Thymus (tissue), 11 donors: ENCODE data around the gene HOXC5. TPM values are rescaled to one million over a fixed set of nuclear protein-coding genes. Genes with fewer than 3 reads are reported as not detected.
A peak's percentile ranks its signal among the peaks of the same experiment; 100 is the strongest.

Source experiments
- DNase-seq, 9 donors: peaks; one replicate each; pipeline ENCODE4 v3.0.0-alpha.2; 2013; ENCODE audit warnings: low spot score in 9 of 9, low read depth in 6 of 9, missing footprints in 1 of 9
- H3K27ac ChIP-seq, 2 donors: one replicate each; pipeline ENCODE4 v1.5.1; 2013; ENCODE audit warnings: control low read depth in 1 of 2, low read depth in 1 of 2, low read length in 1 of 2, mild to moderate bottlenecking in 1 of 2, moderate library complexity in 1 of 2
- H3K27me3 ChIP-seq, 2 donors: one replicate each; pipeline ENCODE4 v1.5.1; 2013; ENCODE audit warnings: low read length in 1 of 2; ENCODE audit not compliant: control insufficient read depth in 2 of 2, insufficient read depth in 1 of 2
- H3K36me3 ChIP-seq, 2 donors: one replicate each; pipeline ENCODE4 v1.5.1; 2013; ENCODE audit warnings: low read length in 1 of 2, mild to moderate bottlenecking in 1 of 2, moderate library complexity in 1 of 2; ENCODE audit not compliant: control insufficient read depth in 2 of 2, insufficient read depth in 2 of 2
- H3K4me1 ChIP-seq, 2 donors: one replicate each; pipeline ENCODE4 v1.5.1; 2013; ENCODE audit warnings: low read length in 2 of 2; ENCODE audit not compliant: control insufficient read depth in 2 of 2, insufficient read depth in 2 of 2
- H3K4me3 ChIP-seq, 2 donors: one replicate each; pipeline ENCODE4 v1.5.1; 2013; ENCODE audit warnings: low read length in 2 of 2, control low read depth in 1 of 2, mild to moderate bottlenecking in 1 of 2
- H3K9me3 ChIP-seq, 2 donors: one replicate each; pipeline ENCODE4 v1.5.1; 2013; ENCODE audit warnings: low read length in 1 of 2, mild to moderate bottlenecking in 1 of 2; ENCODE audit not compliant: control insufficient read depth in 2 of 2, insufficient read depth in 1 of 2
- WGBS: extraction: QIAGEN DNeasy Blood & Tissue Kit; methylation state at CpG from one replicate; pipeline ENCODE4 v1.1.7; 2013; 5-methylcytosine and 5-hydroxymethylcytosine counted together
- polyA plus RNA-seq: library from polyadenylated mRNA; stranded (reverse); fragments of 200-250 nt; gene quantifications from one replicate; pipeline ENCODE4 v1.2.3, GENCODE V29; 2013
- total RNA-seq: library from RNA; stranded (reverse); fragments of 120-200 nt; gene quantifications from one replicate; pipeline ENCODE4 v1.2.4, GENCODE V29; 2013
- donor health status: healthy.

The HOXC5 gene
- total and polyA plus RNA-seq, 2 donors: 0.05 TPM; not detected in 1

DNA sequence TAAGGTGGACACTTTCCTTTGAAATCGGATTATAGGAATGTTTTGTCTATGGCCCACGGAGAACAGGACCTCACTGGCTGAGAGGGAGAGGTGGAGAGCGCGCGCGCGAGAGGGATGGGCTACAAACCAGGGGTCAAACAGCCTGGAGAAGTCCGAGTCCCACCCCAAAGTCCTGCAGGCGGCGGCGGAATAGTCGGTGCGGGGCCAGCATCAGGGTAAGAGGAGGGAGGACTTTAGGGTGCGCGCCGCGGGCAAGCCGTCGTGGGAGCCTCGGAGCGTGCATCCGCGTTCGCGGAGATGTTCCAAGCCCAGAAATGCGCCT is 27.4 kb upstream of the HOXC5 start:
- no peaks in the 10 kb centered on the region for H3K36me3 ChIP-seq
- H3K27ac ChIP-seq: no peak overlapping the region
- peaks cover 0 to 5% of the 10 kb centered on the region in 2 donors for H3K9me3 ChIP-seq
- WGBS: 6% methylated on average over 26 of the region's 26 CpGs
- no peak for DNase-seq
- no peak overlapping the region for H3K4me3 ChIP-seq
- H3K27me3 ChIP-seq: peaks cover 88 to 100% of the 10 kb centered on the region in 2 donors
- peaks cover 3 to 6% of the 10 kb centered on the region in 2 donors for H3K4me1 ChIP-seq

DNA sequence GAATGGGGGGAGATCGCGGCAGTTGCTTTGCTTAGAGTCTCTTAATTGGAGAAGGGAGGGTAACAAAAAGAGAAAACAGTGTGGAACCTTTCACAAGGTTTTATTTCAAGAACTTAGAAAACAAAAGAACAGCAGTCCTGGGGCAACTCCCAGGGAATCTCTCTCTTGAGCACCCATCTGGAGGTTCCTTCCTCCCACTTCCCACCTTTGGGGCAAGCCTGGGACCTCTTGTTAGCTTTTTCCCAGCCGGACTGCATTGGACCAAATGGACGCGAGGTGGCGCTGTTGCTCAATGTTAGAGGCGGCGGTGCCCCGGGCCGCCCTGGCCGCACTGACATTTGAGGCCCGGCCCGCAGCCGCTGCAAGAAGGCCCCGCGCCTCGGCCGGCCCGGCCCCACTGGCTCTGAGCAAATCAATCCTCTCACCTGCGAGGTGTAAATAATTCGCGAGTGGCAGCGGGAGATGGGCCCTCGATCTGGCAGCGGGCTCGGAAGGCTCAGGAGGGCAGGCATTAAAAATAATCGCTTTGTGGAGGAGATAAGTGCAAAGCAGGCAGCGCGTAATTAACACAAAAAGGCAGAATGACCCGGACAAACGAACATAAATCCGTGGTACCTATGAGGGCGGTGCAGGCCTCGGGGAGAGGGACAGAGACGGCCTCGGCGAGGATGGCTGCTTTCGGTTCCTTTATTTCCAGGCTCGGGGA is 26.8 kb upstream of the HOXC5 start:
- DNase-seq: peak; percentile 46 to 85 (median 65)
- peaks cover 87 to 100% of the 10 kb centered on the region in 2 donors for H3K27me3 ChIP-seq

DNA sequence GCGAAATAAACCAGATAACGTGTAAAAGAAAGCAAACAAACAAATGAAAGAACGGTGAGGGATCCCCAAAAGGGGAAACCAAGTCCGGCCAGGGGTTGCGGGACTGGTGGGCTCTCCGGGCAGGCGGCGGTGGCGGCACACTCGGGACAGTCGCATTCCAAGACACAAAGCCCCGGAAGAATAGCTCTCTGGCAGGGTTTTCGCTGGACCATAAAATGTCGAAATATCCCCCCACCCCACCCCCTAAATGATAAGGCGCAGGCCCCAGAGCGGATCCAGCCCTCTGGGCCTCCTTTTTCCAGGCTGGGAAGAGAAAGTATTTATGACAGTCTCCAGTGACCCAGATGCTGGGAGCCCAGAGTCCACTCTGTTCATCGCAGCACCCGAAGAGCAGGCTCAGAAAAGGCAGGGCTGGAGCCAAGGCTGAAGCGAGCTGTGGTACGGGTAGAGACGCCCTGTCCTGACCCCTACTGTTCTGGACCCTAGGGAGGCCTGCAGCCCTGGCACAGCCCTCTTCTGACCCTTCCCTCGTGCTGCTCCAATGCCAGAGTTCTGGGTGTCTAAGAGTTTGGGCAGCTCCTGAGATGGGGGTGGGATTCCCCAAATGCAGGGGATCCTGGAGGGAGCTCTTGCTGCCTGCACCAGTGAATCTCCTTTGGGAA is 26.2 kb upstream of the HOXC5 start:
- Histone ChIP-seq H3K4me1 (peaks cover 3 to 6% of the 10 kb centered on the region in 2 donors), H3K4me3 (peak overlapping the region in 1 of 2 donors; percentile 40), H3K9me3 (peaks cover 0 to 6% of the 10 kb centered on the region in 2 donors), H3K27me3 (peaks cover 85 to 100% of the 10 kb centered on the region in 2 donors), H3K27ac (no peak overlapping the region), H3K36me3 (no peaks in the 10 kb centered on the region)
- no peak for DNase-seq
- WGBS: 10% methylated on average over 22 of the region's 22 CpGs

More for the DNA sequence above, 26.8 kb upstream of the HOXC5 start:
- H3K4me3 ChIP-seq: peak overlapping the region in 1 of 2 donors; percentile 40
- no peaks in the 10 kb centered on the region for H3K36me3 ChIP-seq
- peaks cover 3 to 6% of the 10 kb centered on the region in 2 donors for H3K4me1 ChIP-seq
- peaks cover 0 to 6% of the 10 kb centered on the region in 2 donors for H3K9me3 ChIP-seq
- H3K27ac ChIP-seq: no peak overlapping the region
- WGBS: 2% methylated on average over 39 of the region's 39 CpGs

DNA sequence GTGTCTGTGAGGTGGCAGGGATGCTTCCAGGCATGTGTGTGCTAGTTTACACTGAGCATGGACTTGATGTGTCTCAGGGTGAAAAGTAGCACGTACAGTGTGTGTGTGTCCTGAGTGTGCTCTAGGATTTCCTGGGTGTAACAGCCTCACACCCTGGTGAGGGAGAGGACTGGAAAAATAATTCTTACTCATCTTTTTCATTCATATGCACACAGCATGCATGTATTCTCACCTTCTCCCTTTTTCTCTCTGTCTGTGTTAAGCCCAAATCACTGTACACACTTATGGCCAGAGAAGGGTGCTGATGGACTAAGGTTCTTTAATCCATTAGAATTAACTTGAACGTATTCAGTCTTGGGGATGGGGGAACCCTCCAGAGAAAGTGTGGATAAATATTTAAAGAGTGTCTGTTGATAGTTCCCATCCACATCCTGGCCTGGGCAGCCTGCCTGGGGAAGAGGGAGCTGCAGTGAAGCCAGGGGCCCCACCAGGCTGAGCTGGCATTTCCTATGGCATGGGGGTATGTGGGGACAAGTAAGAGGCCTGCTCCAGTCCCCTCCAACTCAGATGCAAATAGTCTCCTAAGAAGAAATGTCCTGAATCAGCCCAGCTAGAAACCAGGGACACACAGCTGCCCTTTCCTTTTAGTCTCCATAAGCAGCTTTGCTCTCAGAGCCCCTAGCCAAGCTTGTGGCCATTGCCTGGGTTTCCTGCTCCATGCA is 25.2 kb upstream of the HOXC5 start:
- DNase-seq: no peak

DNA sequence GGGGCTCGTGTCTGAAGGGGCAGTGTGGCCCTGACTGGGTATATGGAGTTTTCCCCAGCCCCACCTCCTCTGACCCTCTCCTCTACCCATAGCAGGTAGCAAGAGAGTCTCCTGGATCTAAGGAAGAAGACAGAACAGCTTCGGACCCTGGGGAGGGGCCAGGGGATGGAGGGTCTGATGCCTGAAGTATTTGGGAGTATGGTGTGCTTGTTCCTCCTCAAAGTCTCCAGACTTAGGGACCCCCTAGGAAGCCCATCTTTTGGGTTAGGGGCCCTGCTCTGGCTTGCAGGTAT is 24.6 kb upstream of the HOXC5 start:
- 22% methylated on average over 2 of the region's 2 CpGs for WGBS
- DNase-seq: no peak
- Histone ChIP-seq H3K4me3 (no peak overlapping the region), H3K36me3 (no peaks in the 10 kb centered on the region), H3K4me1 (peaks cover 3 to 6% of the 10 kb centered on the region in 2 donors), H3K9me3 (peaks cover 0 to 4% of the 10 kb centered on the region in 2 donors), H3K27ac (no peak overlapping the region), H3K27me3 (peaks cover 85 to 100% of the 10 kb centered on the region in 2 donors)

More for the DNA sequence above, 25.2 kb upstream of the HOXC5 start:
- peaks cover 3 to 6% of the 10 kb centered on the region in 2 donors for H3K4me1 ChIP-seq
- H3K9me3 ChIP-seq: peaks cover 0 to 4% of the 10 kb centered on the region in 2 donors
- no peak overlapping the region for H3K4me3 ChIP-seq
- H3K27me3 ChIP-seq: peaks cover 85 to 100% of the 10 kb centered on the region in 2 donors
- no peaks in the 10 kb centered on the region for H3K36me3 ChIP-seq
- no peak overlapping the region for H3K27ac ChIP-seq
- 41% methylated on average over 2 of the region's 2 CpGs for WGBS

DNA sequence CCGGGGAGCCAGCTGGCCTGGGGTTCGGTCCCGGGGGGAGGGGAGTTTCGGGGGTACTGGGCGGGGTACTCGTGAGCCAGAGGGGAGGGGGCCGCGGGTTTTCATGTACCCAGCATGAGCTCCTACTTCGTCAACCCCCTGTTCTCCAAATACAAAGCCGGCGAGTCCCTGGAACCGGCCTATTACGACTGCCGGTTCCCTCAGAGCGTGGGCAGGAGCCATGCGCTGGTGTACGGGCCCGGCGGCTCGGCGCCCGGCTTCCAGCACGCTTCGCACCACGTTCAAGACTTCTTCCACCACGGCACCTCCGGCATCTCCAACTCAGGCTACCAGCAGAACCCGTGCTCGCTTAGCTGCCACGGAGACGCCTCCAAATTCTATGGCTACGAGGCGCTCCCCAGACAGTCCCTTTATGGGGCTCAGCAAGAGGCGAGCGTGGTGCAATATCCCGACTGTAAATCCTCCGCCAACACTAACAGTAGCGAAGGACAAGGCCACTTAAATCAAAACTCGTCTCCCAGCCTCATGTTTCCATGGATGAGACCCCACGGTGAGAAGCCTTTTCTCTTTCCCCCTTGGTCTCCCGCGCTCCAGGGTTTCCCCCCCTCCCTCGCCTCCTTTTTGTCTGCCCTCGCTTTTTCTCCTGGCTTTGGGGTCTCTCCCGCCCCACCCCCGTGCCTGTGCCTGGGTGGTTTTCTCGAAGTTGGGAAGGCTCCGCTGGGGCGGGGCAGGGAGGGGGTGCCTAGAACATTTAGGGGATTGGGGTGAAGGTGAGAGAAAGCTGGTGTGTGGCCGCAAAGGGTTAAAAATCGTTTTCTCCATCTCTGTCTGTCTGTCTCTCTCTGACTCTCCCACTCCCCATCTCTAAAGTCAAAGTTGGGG is 23.4 kb upstream of the HOXC5 start:
- H3K27ac ChIP-seq: no peak overlapping the region
- H3K27me3 ChIP-seq: peaks cover 82 to 100% of the 10 kb centered on the region in 2 donors
- 4% methylated on average over 51 of the region's 51 CpGs for WGBS
- peaks cover 3 to 6% of the 10 kb centered on the region in 2 donors for H3K4me1 ChIP-seq
- peaks cover 0 to 4% of the 10 kb centered on the region in 2 donors for H3K9me3 ChIP-seq
- H3K36me3 ChIP-seq: no peaks in the 10 kb centered on the region
- no peak for DNase-seq
- H3K4me3 ChIP-seq: peak overlapping the region in 1 of 2 donors; percentile 19

DNA sequence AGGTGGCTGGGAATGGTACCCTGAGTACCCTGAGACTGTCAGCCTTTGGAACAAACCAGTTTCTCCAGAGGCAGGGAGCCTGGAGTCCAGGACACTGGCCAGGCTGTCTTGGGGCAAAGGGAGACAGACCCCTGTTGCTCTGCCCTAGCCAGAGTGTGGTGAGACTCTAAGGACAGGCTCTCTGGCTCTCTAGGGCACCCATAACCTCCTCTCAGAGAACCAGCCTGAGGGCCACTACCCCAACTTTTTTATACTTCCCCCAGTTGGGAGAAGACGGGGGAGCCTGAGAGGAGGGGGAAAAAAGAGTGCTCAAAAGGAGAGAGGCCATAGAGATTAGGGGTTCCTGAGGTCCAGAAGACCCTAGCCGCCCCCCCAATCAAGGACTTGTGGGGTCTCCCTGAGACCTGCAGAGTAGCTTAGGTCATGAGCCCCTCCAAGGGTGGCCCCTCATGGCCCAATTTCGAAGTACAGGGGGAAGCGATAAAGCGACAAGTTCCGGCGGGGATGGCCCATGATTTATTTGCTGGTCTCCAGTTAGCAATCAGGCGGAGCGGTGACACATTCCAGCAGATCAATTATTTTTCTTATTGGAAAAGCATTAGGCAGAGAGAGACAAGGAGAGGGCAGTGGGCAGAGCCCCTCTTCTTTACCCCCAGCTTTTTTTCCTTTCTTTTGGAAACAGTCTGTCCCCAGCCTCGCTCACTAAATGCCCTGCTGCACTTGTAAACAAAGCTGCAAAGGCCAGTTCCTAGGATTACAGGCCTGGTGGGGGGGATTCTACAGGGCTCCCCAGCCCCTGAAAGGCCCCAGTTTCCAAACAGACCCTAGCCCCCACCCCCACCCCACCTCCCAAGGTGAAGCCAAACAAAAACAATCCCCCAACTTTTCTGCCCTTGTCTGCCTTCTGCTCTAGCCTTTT is 22.5 kb upstream of the HOXC5 start:
- H3K36me3 ChIP-seq: no peaks in the 10 kb centered on the region
- H3K27ac ChIP-seq: no peak overlapping the region
- no peak for DNase-seq
- peaks cover 0 to 4% of the 10 kb centered on the region in 2 donors for H3K9me3 ChIP-seq
- H3K27me3 ChIP-seq: peaks cover 82 to 100% of the 10 kb centered on the region in 2 donors
- H3K4me3 ChIP-seq: no peak overlapping the region
- 19% methylated on average over 10 of the region's 10 CpGs for WGBS
- H3K4me1 ChIP-seq: peaks cover 3 to 6% of the 10 kb centered on the region in 2 donors
